ENCODE results near the gene HMBS.
"Not testable (repeated sequence)": the region's sequence is repeated elsewhere in the genome, so short reads cannot be mapped to it uniquely, and the experiment has no call there.

Gene HMBS

DNA sequence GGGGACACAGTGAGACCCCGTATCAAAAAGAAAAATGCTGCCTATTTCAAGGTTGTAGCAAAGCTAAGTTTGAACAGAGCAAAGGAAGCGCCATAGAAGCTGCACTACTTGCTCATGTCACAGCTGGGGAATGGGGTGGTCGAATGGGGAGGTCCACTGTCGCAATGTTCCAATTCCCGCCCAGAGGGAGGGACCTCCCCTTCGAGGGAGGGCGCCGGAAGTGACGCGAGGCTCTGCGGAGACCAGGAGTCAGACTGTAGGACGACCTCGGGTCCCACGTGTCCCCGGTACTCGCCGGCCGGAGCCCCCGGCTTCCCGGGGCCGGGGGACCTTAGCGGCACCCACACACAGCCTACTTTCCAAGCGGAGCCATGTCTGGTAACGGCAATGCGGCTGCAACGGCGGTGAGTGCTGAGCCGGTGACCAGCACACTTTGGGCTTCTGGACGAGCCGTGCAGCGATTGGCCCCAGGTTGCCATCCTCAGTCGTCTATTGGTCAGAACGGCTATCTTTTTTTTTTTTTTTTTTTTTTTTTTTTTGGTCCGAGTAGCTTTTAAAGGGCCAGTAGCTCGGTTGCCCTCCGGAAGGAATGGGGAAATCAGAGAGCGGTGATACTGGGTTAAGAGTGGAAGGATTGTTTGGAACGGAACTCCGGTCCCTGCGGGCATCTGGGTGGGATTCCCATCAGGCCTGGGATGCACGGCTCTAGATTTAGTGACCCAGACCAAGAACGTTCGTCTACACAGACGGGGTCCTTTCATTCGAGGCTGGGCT lies at the start of gene HMBS:
Gene HMBS (plus strand): TSS at position 219 of the 774 bp plus-strand sequence. CDS start 153 bp downstream, at position 372.
- DNase-seq: peak; percentile 97

DNA sequence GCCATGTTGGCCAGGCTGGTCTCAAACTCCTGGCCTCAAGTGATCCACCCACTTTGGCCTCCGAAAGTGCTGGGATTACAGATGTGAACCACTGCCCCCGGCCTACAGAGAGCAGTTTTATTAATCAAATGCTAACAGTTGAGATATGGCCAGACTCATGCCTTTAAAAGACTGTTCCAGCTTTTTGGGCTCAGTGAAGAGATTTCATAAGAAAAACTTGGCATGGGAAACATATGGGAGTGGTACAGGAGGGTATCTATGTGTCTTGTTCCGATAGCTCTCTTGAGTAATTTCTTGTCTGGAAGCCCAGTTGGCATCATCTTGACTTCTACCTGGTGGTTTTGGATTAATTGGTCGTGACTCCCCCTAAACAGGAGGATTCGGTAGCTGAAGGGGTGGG lies 45.8 kb upstream of the HMBS start:
- DNase-seq: no peak

DNA sequence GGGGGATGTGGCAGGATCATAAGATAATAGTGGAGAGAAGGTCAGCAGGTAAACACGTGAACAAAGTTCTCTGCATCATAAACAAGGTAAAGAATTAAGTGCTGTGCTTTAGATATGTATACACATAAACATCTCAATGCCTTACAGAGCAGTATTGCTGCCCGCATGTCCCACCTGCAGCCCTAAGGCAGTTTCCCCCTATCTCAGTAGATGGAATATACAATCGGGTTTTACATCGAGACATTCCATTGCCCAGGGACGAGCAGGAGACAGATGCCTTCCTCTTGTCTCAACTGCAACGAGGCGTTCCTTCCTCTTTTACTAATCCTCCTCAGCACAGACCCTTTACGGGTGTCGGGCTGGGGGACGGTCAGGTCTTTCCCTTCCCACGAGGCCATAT lies 45.2 kb upstream of the HMBS start:
- not testable (repeated sequence) for DNase-seq

DNA sequence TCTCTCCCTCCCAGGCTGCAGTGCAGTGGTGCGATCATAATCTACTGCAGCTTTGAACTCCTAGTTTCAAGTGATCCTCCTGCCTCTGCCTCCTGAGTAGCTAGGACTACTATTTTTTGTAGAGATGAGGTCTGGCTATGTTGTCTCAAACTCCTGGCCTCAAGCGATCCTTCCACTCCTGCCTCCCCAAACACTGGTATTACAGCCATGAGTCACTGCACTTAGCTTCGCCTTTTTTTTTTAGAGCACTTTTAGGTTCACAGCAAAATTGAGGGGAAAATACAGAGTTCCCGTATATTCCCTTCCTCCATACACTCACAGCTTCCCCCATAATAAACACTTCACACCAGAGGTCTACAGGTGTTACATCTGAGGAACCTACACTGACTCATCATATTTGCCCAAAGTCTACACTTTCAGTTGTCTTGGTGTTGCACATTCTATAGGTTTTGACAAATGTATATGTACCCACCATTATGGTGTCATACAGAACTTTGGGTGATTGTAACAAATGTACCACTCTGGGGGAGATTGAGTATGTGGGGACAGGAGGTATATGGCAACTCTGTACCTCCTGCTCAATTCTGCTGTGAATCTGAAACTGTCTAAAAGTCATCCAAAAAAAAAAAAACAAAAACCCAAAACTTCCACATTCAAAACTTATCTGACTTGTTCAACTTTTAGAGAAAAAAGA lies 42.7 kb upstream of the HMBS start:
- DNase-seq: no peak

DNA sequence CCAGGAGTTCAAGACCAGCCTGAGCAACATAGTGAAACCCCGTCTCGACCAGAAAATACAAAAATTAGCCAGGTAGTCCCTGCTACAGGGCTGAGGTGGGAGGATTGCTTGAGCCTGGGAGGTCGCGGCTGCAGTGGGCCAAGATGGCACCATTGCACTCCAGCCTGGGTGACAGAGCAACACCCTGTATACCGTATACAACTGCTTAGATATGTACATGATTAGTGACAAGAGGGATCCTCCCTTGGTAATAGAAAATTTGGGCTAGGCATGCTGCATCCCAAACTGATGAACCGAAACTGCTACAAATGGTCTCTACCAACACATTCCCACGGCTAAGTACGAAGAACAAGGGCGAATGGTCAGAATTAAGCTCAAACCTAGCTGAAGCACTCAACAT lies 41.8 kb upstream of the HMBS start:
- no peak for DNase-seq

DNA sequence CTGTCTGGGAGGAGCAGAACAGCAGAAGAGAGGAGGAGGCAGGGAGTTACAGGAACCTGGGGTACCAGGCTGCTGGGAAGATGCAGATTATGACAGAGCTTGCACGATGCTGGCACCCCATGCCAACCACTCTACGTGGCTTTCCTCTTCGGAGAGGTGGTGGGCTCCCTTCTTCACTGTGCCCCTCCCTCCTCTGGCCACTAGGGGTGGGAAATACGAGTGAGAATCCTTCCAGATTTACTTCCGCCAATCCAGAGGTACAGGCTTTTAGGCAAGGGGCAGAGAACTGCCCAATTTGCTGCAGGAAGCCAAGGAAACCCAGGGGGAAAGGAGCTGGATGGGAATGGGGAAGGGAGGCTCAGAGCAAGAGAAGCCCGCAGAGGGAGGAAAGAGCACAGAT lies 40.0 kb upstream of the HMBS start:
- DNase-seq: no peak

DNA sequence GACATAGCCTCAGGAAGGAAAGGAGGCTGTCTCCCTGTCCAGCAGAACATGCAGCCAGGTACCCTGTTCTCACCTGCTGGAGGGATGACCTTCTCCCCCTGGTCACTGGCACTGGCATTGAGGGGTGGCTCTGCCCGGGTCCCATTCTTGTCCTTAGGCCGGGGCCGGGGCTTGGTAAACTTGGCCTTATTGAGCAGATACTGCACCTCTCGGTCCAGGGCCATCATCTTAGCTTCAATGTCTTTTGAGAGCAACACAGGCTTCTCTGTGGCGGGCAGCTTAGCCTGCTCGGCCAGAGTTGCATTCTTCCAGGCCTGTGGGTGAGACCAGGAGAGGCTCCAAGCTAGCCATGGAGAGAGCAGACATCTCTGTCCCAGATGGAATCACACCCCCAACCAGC lies 38.2 kb upstream of the HMBS start:
- DNase-seq: no peak

DNA sequence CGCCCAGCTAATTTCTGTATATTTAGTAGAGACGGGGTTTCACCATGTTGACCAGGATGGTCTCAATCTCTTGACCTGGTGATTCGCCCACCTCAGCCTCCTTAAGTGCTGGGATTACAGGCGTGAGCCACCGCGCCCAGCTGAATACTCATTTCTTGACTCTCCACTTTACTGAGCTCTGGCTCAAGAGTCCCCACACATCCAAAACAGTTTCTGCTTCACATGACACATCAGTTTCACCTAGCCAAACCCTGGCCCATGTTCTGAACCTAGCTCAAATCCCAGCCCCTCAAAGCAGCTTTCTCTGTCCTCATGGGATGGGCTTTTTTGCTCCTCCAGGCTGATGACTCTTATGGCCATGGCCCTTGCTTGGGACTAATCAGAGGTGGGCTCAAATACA lies 37.5 kb upstream of the HMBS start:
- DNase-seq: no peak

DNA sequence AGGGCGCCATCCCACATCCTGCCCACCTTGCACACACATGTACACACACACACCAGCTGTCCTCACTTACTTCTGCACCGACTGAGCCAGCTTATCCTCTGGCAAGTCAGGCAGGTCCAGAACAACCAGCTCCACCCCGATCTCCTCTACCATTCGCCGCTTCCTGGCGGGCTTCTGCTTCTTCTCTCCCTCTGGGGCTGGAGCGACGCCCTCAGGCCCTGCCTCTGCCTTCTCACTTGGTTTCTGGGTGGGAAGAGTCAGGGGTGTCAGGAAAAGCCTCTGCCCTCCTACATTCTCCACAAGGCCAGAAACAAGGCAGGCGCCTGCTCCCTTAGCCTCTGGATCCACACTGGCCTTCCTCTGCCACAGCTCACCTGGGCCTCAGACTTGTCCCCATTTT lies 36.0 kb upstream of the HMBS start:
- DNase-seq: no peak

DNA sequence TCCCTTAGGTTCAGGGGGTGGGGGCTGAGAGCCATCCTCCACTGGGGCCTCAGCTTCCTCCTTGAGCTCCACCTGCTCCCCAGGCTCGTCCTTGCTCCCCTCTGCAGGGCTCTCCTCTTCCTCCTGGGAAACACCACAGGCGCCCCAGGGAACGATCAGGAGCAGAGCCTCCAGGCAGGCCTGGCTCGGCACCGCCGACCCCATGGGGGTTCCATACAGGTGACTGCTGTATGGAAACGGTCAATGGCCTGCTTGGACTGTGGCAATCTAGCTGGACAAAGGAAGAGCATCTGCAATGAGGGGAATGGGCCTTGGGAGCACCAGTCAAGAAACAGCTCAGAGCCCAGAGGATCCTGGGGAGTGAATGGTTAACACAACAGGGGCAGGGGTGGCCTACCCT lies 35.6 kb upstream of the HMBS start:
- DNase-seq: no peak

DNA sequence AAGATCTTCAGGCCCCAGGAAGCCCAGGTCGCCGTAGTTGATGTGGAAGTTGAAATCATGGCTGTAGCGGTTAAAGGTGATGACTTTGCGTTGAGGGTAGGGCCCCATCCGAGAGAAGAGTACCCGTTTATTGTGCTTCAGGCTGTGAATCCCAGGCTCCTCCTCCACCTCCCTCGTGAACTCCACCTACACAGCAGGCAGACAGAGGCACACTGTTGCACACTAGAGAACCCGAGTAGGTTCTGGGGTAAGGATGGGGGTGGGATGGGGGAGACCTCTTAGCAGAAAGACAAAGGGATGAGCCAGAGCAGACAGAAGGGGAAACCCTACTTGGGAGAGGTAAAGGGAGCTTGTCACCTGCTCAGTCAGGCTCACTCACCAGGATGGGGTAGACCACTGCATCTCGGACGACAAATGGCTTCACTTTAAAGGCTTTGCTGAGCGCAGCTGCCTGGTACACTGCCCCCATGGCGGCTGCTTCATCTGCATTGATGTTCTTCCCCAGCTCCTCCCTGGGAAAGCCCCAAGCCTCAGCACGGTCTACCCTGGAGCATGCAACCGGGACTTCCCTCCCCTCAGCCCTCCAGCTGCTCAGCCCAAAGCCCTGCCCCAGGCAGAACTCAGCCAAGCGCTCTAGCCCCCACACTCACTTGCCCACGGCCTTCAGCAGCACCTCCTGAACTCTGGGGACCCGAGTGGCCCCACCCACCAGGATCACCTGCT lies 33.1 kb upstream of the HMBS start:
- no peak for DNase-seq

DNA sequence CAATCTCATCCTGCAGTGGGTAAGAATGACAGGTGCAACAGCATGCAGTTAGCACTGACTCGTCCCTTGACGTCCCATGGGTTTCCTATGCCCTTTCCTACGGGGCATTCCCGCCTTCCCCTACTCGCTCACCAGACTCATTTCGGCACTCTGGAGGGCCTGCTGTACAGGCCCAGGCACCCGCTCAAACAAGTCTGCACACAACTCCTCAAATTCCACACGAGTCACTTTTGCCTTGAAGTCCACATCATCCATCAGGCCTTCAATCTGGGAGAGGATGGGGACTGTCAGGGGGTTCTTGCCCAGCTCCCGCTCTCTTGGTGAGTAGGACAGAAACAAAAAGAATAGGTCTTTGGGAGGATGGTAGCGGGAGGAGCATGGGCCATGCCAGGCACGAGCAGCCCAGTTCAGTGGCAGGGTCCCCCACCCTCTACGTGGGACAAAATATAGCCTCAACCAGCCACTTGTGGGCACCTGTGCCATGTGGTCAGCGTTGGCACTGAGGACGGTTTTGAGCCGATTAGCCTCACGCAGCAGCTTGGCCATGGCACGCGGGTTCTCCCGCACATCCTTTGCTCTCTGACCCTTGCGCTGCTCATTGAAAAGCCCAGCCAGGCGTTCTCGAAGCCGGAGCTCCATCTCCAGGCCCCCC lies 32.4 kb upstream of the HMBS start:
- no peak for DNase-seq

DNA sequence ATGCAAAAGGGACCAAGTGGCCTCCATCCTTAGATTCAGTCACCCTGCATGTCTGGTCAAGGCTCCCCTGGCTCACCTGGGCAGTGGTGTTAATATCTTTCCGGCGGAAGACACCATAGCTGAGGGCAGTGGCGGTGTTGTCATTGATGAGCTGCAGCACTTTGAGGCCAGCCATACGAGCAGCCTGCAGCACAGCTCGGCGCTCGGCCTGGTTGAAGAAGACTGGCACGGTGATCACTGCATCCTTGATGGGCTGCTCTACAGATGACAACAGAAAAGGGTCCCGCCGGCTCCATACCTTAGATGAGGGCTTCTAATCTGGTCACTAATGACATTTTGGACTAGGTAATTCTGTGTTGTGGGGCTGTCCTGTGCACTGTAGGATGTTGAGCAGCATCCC lies 30.3 kb upstream of the HMBS start:
- no peak for DNase-seq

DNA sequence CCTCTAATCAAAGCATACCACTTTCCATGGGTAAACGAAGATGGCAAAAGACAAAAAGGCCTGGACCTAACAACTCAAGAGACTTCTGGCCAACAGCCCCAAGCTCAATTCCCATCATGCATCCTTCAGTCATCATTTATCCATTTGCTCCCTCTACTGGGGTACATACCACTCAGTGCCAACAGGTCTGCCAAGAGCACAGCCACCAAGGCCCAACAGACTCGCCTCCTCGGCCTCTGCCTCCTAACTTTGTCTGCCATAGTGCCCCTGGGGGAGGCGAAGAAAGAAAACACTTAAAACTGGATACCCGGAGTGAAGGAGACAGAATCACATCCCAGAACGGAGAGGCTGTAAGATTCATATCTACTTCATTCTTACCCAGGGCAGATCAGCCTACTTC lies 28.8 kb upstream of the HMBS start:
- DNase-seq: no peak

DNA sequence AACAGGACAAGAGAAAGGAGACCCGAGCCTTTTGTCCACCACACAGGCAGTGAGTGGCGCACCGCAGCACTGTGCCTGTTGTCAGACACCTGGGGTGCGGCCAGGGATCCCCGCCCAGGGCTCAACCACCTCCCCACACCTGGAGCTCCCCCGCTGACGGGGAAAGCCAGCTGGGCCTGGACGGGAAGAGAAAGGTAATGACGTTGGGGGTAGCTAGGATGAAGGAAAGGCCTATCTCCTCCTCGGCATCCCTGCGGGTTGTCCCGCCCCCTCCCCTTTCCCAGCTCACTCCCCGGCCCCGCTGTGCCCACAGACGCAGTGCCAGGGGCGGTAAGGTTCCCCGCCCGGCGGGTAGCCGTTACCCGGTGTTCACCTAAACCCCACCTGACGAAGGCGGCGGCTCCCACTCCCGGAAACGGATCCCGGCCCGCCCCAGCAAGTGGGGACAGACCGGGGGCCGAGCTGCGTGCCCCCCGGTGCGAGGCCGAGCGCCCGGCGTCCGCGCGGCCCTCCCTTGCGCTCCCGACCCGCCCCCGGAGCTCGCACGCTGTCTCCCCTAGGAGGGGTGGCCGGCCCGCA lies 28.2 kb upstream of the HMBS start:
- DNase-seq: no peak

DNA sequence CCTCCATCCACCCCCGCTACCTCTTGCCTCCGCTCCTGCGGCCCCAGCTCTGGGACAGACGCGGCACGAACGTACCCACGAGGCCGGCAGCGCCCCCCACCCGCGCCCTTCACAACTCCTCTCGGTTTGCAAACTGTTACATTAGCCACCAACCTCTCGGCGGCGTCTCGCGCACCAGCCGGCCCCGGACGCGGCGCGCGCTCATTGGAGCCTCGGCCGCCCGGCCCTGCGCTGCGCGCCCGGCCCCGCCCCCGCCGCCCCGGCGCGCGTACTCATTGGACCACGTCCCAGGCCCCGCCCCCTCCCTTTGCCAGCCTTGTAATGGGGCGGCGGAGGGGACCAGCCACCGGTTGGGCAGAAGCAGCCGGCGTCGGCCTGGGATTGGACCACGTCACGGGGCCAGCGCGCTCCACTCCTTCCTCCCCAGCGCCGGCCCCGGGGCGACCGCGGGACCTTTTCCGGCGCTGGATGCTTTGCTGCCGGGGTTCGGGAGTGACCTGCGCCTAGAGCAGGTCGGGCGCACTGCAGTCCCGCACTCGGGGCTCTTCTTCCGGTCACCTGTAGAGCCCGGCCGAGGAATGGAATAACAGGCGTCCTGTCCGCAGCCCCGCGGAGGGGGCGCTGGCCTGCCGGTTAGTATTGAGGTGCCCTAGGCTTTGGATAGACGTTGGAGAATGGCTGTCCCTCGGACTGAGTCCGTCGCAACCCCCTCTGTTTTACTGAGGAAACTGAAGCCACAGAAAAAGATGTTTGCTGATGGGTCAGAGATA lies 27.5 kb upstream of the HMBS start, which contains the start of gene HYOU1:
Gene HYOU1 (minus strand): TSS at position 206 of the 770 bp plus-strand sequence. CDS start 1,045 bp downstream, outside the sequence.
- DNase-seq: peak; percentile 98

DNA sequence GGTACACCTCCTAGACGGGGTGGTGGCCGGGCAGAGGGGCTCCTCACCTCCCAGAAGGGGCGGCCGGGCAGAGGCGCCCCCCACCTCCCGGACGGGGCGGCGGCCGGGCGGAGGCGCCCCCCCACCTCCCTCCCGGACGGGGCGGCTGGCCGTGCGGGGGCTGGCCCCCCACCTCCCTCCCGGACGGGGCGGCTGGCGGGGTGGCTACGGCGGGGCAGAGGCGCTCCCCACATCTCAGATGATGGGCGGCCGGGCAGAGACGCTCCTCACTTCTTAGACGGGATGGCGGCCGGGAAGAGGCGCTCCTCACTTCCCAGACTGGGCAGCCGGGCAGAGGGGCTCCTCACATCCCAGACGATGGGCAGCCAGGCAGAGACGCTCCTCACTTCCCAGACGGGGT lies 25.6 kb upstream of the HMBS start:
- DNase-seq: not testable (repeated sequence)

DNA sequence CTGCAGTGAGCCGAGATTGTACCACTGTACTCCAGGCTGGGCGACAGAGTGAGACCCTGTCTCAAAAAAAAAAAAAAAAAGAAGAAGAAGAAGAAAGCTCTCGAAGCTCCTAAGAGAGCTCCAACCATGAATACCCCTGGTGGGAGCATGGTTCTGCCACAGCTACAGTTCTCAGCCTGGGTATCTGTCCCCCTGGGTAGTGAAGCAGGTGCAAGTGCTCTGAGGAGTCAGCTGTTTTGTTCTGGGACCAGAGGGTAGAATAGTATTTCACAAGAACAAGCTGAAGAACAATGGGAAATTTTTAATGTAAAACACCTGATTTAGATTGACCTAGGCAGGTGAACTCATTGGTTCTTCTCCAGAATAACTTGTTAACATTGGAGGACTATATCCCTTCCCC lies 23.4 kb upstream of the HMBS start:
- DNase-seq: no peak

DNA sequence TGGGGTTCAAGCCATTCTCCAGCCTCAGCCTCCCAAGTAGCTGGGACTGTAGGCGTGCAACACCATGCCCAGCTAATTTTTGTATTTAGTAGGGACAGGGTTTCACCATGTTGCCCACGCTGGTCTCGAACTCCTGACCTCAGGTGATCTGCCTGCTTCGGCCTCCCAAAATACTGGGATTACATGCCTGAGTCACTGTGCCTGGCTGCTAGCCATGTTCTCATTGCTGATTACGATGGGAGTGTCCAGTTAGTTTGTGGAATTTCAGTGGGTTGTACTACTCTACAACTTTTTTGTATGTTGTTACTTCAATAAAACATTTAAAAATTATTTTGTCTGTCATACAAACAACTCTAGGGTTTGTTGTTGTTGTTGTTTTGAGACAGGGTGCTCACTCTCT lies 21.9 kb upstream of the HMBS start:
- DNase-seq: no peak

DNA sequence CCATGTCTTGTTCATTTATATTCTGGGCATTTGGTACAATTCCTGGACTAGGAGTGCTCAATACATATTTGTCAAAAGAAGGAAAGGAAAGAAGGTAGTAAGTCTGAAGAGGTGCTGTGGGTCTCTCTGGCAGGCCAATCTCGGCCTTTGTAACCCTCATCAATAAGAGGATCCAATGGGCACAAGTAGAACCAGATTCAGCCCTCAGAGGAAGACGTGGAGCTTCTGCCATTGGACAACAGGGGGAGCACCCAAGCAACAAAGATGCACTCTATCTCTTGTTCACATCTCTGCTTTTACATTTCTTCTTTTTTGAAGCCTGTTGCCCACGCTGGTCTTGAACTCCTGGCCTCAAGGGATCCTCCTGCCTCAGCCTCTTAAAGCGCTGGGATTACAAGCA lies 19.3 kb upstream of the HMBS start:
- DNase-seq: no peak

DNA sequence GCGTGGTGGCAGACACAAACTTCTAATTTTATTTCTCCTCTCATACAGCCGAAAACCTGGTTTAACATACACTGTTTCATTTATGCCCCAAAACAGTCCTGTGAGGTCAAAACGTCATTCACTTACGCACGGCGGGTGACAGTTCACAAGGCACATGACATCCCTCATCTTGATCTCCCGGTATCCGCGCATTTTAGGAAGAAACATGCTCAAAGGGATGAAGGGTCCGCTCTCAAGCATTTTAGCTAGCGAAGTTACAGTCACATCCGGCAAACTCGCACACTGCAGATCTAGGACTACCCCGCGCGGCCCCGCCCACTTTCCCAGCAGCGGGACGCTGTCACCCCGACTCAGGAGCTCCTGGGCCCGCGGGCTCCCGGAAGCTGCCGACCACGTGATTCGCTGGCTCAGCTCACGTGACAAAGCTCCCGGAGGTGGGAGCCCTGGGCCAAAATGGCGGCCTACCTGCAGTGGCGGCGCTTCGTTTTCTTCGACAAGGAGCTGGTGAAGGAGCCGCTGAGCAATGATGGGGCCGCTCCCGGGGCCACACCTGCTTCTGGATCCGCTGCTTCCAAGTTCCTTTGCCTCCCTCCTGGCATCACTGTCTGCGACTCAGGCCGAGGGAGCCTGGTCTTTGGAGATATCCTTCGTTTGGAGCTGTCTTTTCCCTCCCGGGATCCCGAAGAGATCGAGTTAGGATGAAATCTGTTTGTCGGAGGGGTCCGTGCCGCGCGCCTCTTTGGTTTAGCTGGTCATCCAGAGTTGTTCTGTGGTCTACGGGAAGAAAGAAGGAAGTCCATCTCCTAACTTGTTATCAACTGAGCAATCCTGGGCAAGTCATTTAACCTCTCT lies 17.1 kb upstream of the HMBS start, which contains the start of gene VPS11:
Gene VPS11 (plus strand): TSS at position 448 of the 852 bp plus-strand sequence. CDS start 6 bp downstream, at position 454.
- DNase-seq: peak; percentile 98
